ENCODE results near the gene PGBD5. TPM values are rescaled to one million over a fixed set of nuclear protein-coding genes. Genes with fewer than 3 reads are reported as not detected.

The PGBD5 gene
- total and polyA plus RNA-seq, 2 of the 13 experiments (the other 11 are each of a cell fraction or from before 2014, with no cell fraction given) = 0.04 to 0.13 TPM

- no peak for TF ChIP-seq ZZZ3 (CRISPR knock-in tag; IDR thresholded peaks at IDR 0.05; ENCODE audit: borderline replicate concordance)
- no peak for TF ChIP-seq KDM5B (CRISPR knock-in tag; IDR thresholded peaks at IDR 0.05; ENCODE audit: borderline replicate concordance)
- no peak for TF ChIP-seq RFXANK (CRISPR knock-in tag; IDR thresholded peaks at IDR 0.05)
- TF ChIP-seq EED (CRISPR knock-in tag; IDR thresholded peaks at IDR 0.05) = no peak
- no peak for TF ChIP-seq ZNF432 (CRISPR knock-in tag; IDR thresholded peaks at IDR 0.05; ENCODE audit: borderline replicate concordance)
- TF ChIP-seq, protein P1, sequence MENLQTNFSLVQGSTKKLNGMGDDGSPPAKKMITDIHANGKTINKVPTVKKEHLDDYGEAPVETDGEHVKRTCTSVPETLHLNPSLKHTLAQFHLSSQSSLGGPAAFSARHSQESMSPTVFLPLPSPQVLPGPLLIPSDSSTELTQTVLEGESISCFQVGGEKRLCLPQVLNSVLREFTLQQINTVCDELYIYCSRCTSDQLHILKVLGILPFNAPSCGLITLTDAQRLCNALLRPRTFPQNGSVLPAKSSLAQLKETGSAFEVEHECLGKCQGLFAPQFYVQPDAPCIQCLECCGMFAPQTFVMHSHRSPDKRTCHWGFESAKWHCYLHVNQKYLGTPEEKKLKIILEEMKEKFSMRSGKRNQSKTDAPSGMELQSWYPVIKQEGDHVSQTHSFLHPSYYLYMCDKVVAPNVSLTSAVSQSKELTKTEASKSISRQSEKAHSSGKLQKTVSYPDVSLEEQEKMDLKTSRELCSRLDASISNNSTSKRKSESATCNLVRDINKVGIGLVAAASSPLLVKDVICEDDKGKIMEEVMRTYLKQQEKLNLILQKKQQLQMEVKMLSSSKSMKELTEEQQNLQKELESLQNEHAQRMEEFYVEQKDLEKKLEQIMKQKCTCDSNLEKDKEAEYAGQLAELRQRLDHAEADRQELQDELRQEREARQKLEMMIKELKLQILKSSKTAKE (CRISPR knock-in tag; IDR thresholded peaks at IDR 0.05; ENCODE audit: borderline replicate concordance) = no peak
- no peak for TF ChIP-seq ZNF253 (CRISPR knock-in tag; IDR thresholded peaks at IDR 0.05; ENCODE audit: borderline replicate concordance)
- TF ChIP-seq, protein P2, sequence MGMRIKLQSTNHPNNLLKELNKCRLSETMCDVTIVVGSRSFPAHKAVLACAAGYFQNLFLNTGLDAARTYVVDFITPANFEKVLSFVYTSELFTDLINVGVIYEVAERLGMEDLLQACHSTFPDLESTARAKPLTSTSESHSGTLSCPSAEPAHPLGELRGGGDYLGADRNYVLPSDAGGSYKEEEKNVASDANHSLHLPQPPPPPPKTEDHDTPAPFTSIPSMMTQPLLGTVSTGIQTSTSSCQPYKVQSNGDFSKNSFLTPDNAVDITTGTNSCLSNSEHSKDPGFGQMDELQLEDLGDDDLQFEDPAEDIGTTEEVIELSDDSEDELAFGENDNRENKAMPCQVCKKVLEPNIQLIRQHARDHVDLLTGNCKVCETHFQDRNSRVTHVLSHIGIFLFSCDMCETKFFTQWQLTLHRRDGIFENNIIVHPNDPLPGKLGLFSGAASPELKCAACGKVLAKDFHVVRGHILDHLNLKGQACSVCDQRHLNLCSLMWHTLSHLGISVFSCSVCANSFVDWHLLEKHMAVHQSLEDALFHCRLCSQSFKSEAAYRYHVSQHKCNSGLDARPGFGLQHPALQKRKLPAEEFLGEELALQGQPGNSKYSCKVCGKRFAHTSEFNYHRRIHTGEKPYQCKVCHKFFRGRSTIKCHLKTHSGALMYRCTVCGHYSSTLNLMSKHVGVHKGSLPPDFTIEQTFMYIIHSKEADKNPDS (CRISPR knock-in tag; IDR thresholded peaks at IDR 0.05) = no peak
- no peak for TF ChIP-seq TEAD2 (CRISPR knock-in tag; IDR thresholded peaks at IDR 0.05)
- no peak for TF ChIP-seq KDM4B (CRISPR knock-in tag; IDR thresholded peaks at IDR 0.05)
- TF ChIP-seq ZNF326 (CRISPR knock-in tag; IDR thresholded peaks at IDR 0.05; ENCODE audit: borderline replicate concordance) = no peak
- TF ChIP-seq ZNF703 (CRISPR knock-in tag; IDR thresholded peaks at IDR 0.05; ENCODE audit: borderline replicate concordance) = no peak
- no peak for TF ChIP-seq ZNF138 (CRISPR knock-in tag; IDR thresholded peaks at IDR 0.05; ENCODE audit: low read depth)
- no peak for TF ChIP-seq ZKSCAN8 (CRISPR knock-in tag; IDR thresholded peaks at IDR 0.05; ENCODE audit: borderline replicate concordance)
Observed at GRCh38 chr1:230308821-230309220, 117.3 kb downstream of the PGBD5 start (continued).
